Karpas-422 (cell line): ENCODE data around the gene TMEM44. TPM values are rescaled to one million over a fixed set of nuclear protein-coding genes. Genes with fewer than 3 reads are reported as not detected.

Experiments
- DNase-seq: peaks from one replicate; pipeline ENCODE4 v3.0.0-alpha.2; 2015
- H2AFZ ChIP-seq: fragments of 200-600 bp; sonication (generic); 2 replicates; pipeline ENCODE4 v1.6.1; 2014; ENCODE audit warnings: antibody characterized with exemption, low read length, mixed read lengths
- H3K27ac ChIP-seq: fragments of 200-600 bp; sonication (generic); 2 replicates; pipeline ENCODE4 v1.5.1; 2014; ENCODE audit warnings: mild to moderate bottlenecking, low read length, moderate library complexity
- H3K27me3 ChIP-seq: fragments of 200-600 bp; sonication (generic); 2 replicates; pipeline ENCODE4 v1.6.1; 2014; ENCODE audit warnings: low read length, mixed read lengths
- H3K36me3 ChIP-seq: fragments of 200-600 bp; sonication (generic); 2 replicates; pipeline ENCODE4 v1.6.1; 2014; ENCODE audit warnings: low read length, mixed read lengths; ENCODE audit not compliant: insufficient read depth
- H3K4me1 ChIP-seq: fragments of 200-600 bp; sonication (generic); 2 replicates; pipeline ENCODE4 v1.6.1; 2014; ENCODE audit warnings: mild to moderate bottlenecking, low read length, mixed read lengths
- H3K4me2 ChIP-seq: fragments of 200-600 bp; sonication (generic); 2 replicates; pipeline ENCODE4 v1.6.1; 2014; ENCODE audit warnings: low read length, low read depth, mild to moderate bottlenecking; ENCODE audit not compliant: poor library complexity, severe bottlenecking
- H3K4me3 ChIP-seq: fragments of 200-600 bp; sonication (generic); 2 replicates; pipeline ENCODE4 v1.5.1; 2014; ENCODE audit warnings: mild to moderate bottlenecking, antibody characterized with exemption, low read length, mixed read lengths
- H3K79me2 ChIP-seq: fragments of 200-600 bp; sonication (generic); 2 replicates; pipeline ENCODE4 v1.6.1; 2014; ENCODE audit warnings: mild to moderate bottlenecking, low read length, mixed read lengths
- H3K9ac ChIP-seq: fragments of 200-600 bp; sonication (generic); 2 replicates; pipeline ENCODE4 v1.6.0; 2014; ENCODE audit warnings: low read length
- H3K9me2 ChIP-seq: fragments of 200-600 bp; sonication (generic), shearing (Covaris generic); replicated peaks from 2 replicates; pipeline ENCODE4 v1.6.0; 2014; ENCODE audit warnings: mild to moderate bottlenecking, low read length, moderate library complexity; ENCODE audit not compliant: insufficient read depth
- H3K9me3 ChIP-seq: fragments of 300-700, 200-600 bp; sonication (generic); 2 replicates; pipeline ENCODE4 v1.6.1; 2014; ENCODE audit warnings: low read length, mixed read lengths
- H4K20me1 ChIP-seq: fragments of 200-600 bp; sonication (generic); 2 replicates; pipeline ENCODE4 v1.6.1; 2014; ENCODE audit warnings: mild to moderate bottlenecking, antibody characterized with exemption, low read length, low read depth; ENCODE audit not compliant: insufficient read depth
- total RNA-seq: library from RNA; depleted of rRNA; stranded (reverse); fragments of >200 nt; shearing (Covaris generic); gene quantifications from 2 replicates; pipeline ENCODE4 v1.2.3, GENCODE V29; 2014; ENCODE audit warnings: low replicate concordance

The TMEM44 gene
- total RNA-seq, 1 experiment from 2014 or later, result 10.9 TPM

DNA sequence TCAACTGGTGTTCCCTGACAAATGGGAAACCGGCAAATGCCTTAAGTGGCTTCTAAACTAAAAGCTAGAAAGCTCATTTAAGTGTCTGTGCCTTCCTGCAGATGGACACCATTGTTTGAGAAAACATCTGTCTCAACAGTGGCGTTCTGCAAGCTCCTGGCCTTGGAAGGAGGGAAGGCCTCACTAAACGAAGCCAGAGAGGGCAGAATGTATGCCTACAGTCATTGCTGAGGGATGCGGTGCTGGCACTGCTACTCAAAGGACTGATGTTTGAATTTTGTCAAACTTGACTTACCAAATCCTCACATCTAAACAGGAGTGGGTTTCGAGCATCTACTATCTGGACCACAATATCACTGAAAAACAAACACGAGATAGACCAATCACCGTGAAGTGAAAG is 26.6 kb upstream of the TMEM44 start:
- Histone ChIP-seq H3K4me3 (no peak overlapping the region), H3K27me3 (no peaks in the 10 kb centered on the region), H3K79me2 (peaks cover 36% of the 10 kb centered on the region), H3K9me2 (no peaks in the 10 kb centered on the region), H3K9me3 (no peaks in the 10 kb centered on the region), H4K20me1 (peaks cover 5% of the 10 kb centered on the region), H2AFZ (no peak overlapping the region), H3K9ac (no peak overlapping the region), H3K4me2 (no peak overlapping the region), H3K4me1 (no peaks in the 10 kb centered on the region), H3K36me3 (peaks cover 49% of the 10 kb centered on the region), H3K27ac (no peak overlapping the region)
- no peak for DNase-seq

- no peaks in the 10 kb centered on the region for H3K9me3 ChIP-seq
- H3K4me3 ChIP-seq, result no peak overlapping the region
- no peak overlapping the region for H2AFZ ChIP-seq
- H3K36me3 ChIP-seq, result peaks cover 55% of the 10 kb centered on the region
- no peak overlapping the region for H3K4me2 ChIP-seq
- H3K9me2 ChIP-seq, result no peaks in the 10 kb centered on the region
- no peak overlapping the region for H3K9ac ChIP-seq
- H3K79me2 ChIP-seq, result peaks cover 42% of the 10 kb centered on the region
- no peak overlapping the region for H3K27ac ChIP-seq
- DNase-seq, result no peak
- H3K4me1 ChIP-seq, result no peaks in the 10 kb centered on the region
- H4K20me1 ChIP-seq, result peaks cover 5% of the 10 kb centered on the region
- H3K27me3 ChIP-seq, result no peaks in the 10 kb centered on the region
These were observed 25.4 kb upstream of the TMEM44 start for GRCh38 chr3:194658477-194659242.

DNA sequence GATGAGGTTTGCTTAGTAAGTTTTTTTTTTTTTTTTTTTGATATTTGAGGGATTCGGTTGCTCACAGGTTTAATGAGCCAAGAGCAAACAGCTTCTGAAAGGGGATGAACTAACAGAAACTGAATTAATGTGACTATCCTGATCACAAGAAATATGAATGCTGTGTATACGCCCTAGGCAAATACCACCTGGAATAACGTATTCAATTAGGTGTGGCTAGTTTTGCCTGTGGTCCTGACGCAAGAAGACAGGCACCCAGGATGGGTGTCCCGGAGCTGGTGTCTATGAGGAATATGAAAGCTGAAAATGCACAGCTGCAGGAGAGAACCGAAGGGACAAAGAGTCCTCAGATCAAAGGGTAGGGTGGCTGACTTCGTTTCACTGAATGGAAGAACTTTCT is 24.2 kb upstream of the TMEM44 start:
- peaks cover 53% of the 10 kb centered on the region for H3K36me3 ChIP-seq
- peaks cover 5% of the 10 kb centered on the region for H4K20me1 ChIP-seq
- H3K27me3 ChIP-seq, result no peaks in the 10 kb centered on the region
- no peaks in the 10 kb centered on the region for H3K9me2 ChIP-seq
- no peaks in the 10 kb centered on the region for H3K4me1 ChIP-seq
- H2AFZ ChIP-seq, result no peak overlapping the region
- H3K4me2 ChIP-seq, result no peak overlapping the region
- DNase-seq, result no peak
- no peaks in the 10 kb centered on the region for H3K9me3 ChIP-seq
- peaks cover 42% of the 10 kb centered on the region for H3K79me2 ChIP-seq
- H3K4me3 ChIP-seq, result no peak overlapping the region
- H3K9ac ChIP-seq, result no peak overlapping the region
- no peak overlapping the region for H3K27ac ChIP-seq

- Histone ChIP-seq H3K9me3 (no peaks in the 10 kb centered on the region), H3K36me3 (peaks cover 63% of the 10 kb centered on the region), H3K79me2 (peaks cover 27% of the 10 kb centered on the region), H3K4me2 (no peak overlapping the region), H3K27ac (no peak overlapping the region), H3K27me3 (no peaks in the 10 kb centered on the region), H4K20me1 (peaks cover 5% of the 10 kb centered on the region), H3K9me2 (no peaks in the 10 kb centered on the region), H2AFZ (no peak overlapping the region), H3K4me3 (no peak overlapping the region), H3K4me1 (no peaks in the 10 kb centered on the region), H3K9ac (no peak overlapping the region)
- DNase-seq, result no peak
These were observed 21.2 kb upstream of the TMEM44 start for GRCh38 chr3:194654443-194654842.

- Histone ChIP-seq H3K79me2 (no peaks in the 10 kb centered on the region), H3K4me2 (no peak overlapping the region), H3K27me3 (no peaks in the 10 kb centered on the region), H3K9me3 (no peaks in the 10 kb centered on the region), H2AFZ (no peak overlapping the region), H3K4me3 (no peak overlapping the region), H3K27ac (no peak overlapping the region), H3K36me3 (peaks cover 70% of the 10 kb centered on the region), H3K9me2 (no peaks in the 10 kb centered on the region), H4K20me1 (no peaks in the 10 kb centered on the region), H3K9ac (no peak overlapping the region), H3K4me1 (no peaks in the 10 kb centered on the region)
- no peak for DNase-seq
These were observed 14.5 kb upstream of the TMEM44 start for GRCh38 chr3:194647747-194648146.

GRCh38 chr3:194642769-194643168 is 9.6 kb upstream of the TMEM44 start:
- H3K4me1 ChIP-seq, result peaks cover 14% of the 10 kb centered on the region
- H3K27me3 ChIP-seq, result no peaks in the 10 kb centered on the region
- no peak overlapping the region for H3K27ac ChIP-seq
- no peak overlapping the region for H2AFZ ChIP-seq
- H3K9ac ChIP-seq, result no peak overlapping the region
- H3K4me2 ChIP-seq, result no peak overlapping the region
- H3K9me3 ChIP-seq, result no peaks in the 10 kb centered on the region
- no peak for DNase-seq
- no peak overlapping the region for H3K4me3 ChIP-seq
- H4K20me1 ChIP-seq, result no peaks in the 10 kb centered on the region
- H3K9me2 ChIP-seq, result no peaks in the 10 kb centered on the region
- peaks cover 58% of the 10 kb centered on the region for H3K36me3 ChIP-seq
- no peaks in the 10 kb centered on the region for H3K79me2 ChIP-seq

- no peaks in the 10 kb centered on the region for H4K20me1 ChIP-seq
- peak; percentile 78 for DNase-seq
- H3K4me3 ChIP-seq, result no peak overlapping the region
- H3K36me3 ChIP-seq, result peaks cover 47% of the 10 kb centered on the region
- no peak overlapping the region for H3K4me2 ChIP-seq
- H3K9me2 ChIP-seq, result no peaks in the 10 kb centered on the region
- no peaks in the 10 kb centered on the region for H3K9me3 ChIP-seq
- H2AFZ ChIP-seq, result no peak overlapping the region
- peaks cover 14% of the 10 kb centered on the region for H3K4me1 ChIP-seq
- H3K27ac ChIP-seq, result no peak overlapping the region
- no peak overlapping the region for H3K9ac ChIP-seq
- no peaks in the 10 kb centered on the region for H3K27me3 ChIP-seq
- H3K79me2 ChIP-seq, result no peaks in the 10 kb centered on the region
These were observed 7.6 kb upstream of the TMEM44 start for GRCh38 chr3:194640829-194641228.

DNA sequence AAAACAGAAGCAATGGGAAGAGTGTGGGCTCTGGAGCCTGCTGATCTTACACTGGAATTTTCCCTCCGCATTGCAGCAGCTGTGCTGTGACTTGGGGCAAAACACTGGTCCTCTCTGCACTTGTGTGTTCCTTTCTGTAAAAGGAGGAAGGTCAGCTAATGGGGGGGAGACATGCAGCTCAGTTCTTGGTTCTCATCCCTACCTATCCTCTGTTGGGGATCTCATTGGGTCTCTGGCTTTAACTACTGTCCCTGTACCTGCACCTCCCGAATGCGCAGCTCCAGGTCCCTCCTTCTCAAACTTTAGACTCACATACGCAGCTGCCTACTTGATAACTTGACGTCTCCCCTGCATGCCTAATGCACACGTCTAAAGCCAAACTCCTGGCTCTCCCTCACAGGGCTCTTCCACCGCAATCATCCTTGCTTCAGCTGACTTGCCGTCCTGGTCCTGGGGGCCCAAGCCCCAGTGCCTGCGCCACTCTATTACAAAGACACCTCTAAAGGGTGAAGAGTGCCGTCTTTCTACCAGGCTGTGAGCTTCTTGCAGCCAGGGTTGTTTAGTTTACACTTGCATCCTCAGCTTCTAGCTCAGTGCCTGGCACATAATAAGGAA is 5.9 kb upstream of the TMEM44 start:
- Histone ChIP-seq H3K9me2 (no peaks in the 10 kb centered on the region), H2AFZ (no peak overlapping the region), H4K20me1 (no peaks in the 10 kb centered on the region), H3K79me2 (no peaks in the 10 kb centered on the region), H3K9me3 (no peaks in the 10 kb centered on the region), H3K27ac (no peak overlapping the region), H3K4me3 (no peak overlapping the region), H3K36me3 (peaks cover 35% of the 10 kb centered on the region; the same call in 1 of the 2 replicates), H3K9ac (no peak overlapping the region), H3K27me3 (no peaks in the 10 kb centered on the region), H3K4me2 (no peak overlapping the region), H3K4me1 (peaks cover 14% of the 10 kb centered on the region)
- DNase-seq, result no peak
